HG02938 (cell line): ENCODE data around the gene RHOJ.
"Not testable (repeated sequence)": the region's sequence is repeated elsewhere in the genome, so short reads cannot be mapped to it uniquely, and the experiment has no call there.

Experiments
- ATAC-seq: cut with Tn5 transposase; IDR thresholded peaks from one replicate; pipeline ENCODE4 v1.9.1; 2021; ENCODE audit warnings: mild to moderate bottlenecking, moderate library complexity; ENCODE audit not compliant: unreplicated experiment

The RHOJ gene

GRCh38 chr14:63204407-63205043, at the start of gene RHOJ:
Gene RHOJ, plus strand, starts transcription at chr14:63204443. Its CDS starts 427 bp downstream, at chr14:63204870.
- no peak for ATAC-seq

- no peak for ATAC-seq
Measured at GRCh38 chr14:63155511-63156185, 48.6 kb upstream of the RHOJ start.

- ATAC-seq = no peak
Measured at GRCh38 chr14:63157195-63157594, 47.0 kb upstream of the RHOJ start.

- no peak for ATAC-seq
Measured at GRCh38 chr14:63163306-63163705, 40.9 kb upstream of the RHOJ start.

- ATAC-seq = no peak
Measured at GRCh38 chr14:63164108-63164683, 40.0 kb upstream of the RHOJ start.

- not testable (repeated sequence) for ATAC-seq
Measured at GRCh38 chr14:63165267-63165666, 39.0 kb upstream of the RHOJ start.

GRCh38 chr14:63167044-63167443, 37.2 kb upstream of the RHOJ start:
- ATAC-seq = no peak

- no peak for ATAC-seq
Measured at GRCh38 chr14:63174760-63175191, 29.5 kb upstream of the RHOJ start.

- no peak for ATAC-seq
Measured at GRCh38 chr14:63175531-63175930, 28.7 kb upstream of the RHOJ start.

GRCh38 chr14:63178912-63179311, 25.3 kb upstream of the RHOJ start:
- no peak for ATAC-seq

GRCh38 chr14:63179383-63179782, 24.9 kb upstream of the RHOJ start:
- ATAC-seq = no peak

GRCh38 chr14:63180011-63180410, 24.2 kb upstream of the RHOJ start:
- no peak for ATAC-seq

GRCh38 chr14:63182968-63183367, 21.3 kb upstream of the RHOJ start:
- no peak for ATAC-seq

- no peak for ATAC-seq
Measured at GRCh38 chr14:63186453-63186852, 17.8 kb upstream of the RHOJ start.

- no peak for ATAC-seq
Measured at GRCh38 chr14:63191211-63191610, 13.0 kb upstream of the RHOJ start.

GRCh38 chr14:63192085-63192484, 12.2 kb upstream of the RHOJ start:
- no peak for ATAC-seq

GRCh38 chr14:63193236-63193635, 11.0 kb upstream of the RHOJ start:
- ATAC-seq = no peak

GRCh38 chr14:63200035-63200740, 4.1 kb upstream of the RHOJ start:
- no peak for ATAC-seq

GRCh38 chr14:63200767-63201166, 3.5 kb upstream of the RHOJ start:
- ATAC-seq = no peak

GRCh38 chr14:63203015-63203414, 1.2 kb upstream of the RHOJ start:
- no peak for ATAC-seq

- ATAC-seq = no peak
Measured at GRCh38 chr14:63203618-63204406, 431 bp upstream of the RHOJ start.
